GM19452 (cell line): ENCODE results near the gene TLR8.

Experiments
- ATAC-seq: cut with Tn5 transposase; IDR thresholded peaks from one replicate; pipeline ENCODE4 v1.9.1; 2021; ENCODE audit not compliant: unreplicated experiment

The TLR8 gene

DNA sequence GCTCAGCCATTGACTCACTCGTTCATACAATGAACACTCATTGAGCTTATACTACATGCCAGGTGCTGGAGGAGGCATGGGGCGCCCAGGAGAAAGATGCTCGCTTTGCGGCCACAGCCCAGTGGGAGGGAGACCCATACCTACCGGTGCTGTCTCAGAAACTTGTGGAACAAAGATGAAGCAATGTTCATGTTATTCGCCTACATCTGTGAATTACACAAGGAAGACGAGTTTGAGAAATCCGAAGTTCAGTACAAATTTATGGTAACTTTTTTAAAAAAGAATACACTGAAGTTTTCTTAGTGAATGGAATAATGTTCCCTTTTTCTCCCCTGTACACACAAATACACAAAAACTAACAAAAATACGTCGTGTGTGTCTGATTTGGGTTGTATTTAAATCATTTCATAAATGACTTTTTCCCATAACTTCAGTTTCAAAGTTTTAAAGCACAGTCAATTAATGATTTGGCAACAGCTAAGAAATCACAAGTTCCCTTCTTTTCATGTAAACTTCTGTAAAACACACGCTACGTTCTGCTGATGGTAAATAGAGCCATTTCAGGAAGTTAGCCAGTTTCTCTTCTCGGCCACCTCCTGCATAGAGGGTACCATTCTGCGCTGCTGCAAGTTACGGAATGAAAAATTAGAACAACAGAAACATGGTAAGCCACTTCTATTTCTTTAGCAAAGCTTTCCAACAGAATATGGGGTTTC, at the start of gene TLR8:
TSS of gene TLR8 (plus strand) at position 575 of the 716 bp plus-strand sequence. CDS start at position 662, 87 bp downstream.
- no peak for ATAC-seq

DNA sequence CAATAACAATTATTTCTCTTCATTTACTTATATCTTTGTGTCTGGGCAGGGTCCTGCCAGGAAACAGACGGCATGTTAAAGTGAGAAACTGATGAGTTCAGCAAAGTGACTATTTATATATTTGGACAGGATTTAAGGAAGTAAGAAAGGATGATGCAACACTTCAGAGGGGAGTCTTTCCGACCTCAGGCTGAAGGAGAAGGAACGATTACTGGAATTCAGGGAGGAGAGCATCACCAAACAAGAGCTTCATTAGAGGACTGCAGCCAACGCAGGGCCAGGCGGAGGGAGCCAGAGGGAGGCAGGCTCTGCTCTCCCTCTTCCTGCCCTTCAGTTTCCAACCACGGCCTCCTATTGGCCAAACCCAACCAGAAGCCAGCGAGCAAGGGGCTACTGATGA, 41.1 kb upstream of the TLR8 start:
- no peak for ATAC-seq

DNA sequence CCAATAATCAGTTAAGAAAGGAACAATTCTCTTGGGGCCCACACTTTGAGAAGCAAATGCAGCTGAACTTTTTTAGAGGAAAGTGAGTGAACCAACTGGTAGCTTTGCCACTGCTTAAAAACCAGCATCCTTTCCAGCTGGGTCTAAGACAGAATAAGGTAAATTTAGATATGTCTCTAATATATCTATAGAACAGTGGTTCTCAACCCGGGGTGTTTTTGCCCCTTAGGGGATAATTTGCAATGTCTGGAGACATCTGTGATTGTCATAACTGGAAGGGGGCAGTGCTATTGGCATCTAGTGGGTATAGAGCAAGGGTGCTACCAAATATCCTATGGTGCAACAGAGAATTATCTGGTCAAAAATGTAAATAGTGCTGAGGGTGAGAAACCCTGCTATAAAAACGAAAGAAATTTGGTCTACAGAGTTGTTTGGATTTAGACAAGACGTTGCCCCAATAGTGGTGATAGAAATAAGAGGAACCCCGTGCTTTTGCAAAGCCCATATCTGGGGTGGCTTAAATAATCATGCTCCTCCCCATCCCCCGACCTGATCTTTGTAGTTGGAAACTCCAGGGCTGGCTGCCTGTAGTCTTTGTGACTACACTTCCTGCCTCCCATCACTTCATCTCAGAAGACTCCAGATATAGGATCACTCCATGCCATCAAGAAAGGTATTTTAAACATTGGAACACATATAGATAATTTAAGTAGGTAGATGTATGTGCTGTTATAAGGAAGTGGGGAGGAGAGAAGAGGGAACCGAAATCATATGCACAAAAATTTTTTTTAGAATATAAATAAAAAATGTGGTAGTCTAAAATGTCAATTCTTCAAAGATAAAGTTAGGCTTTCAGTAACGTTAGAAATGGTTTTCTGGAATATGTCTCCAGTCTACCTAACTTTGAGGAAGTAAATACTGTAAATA, 39.7 kb upstream of the TLR8 start, which contains the start of gene TLR7:
TSS of gene TLR7 (plus strand) at position 622 of the 927 bp plus-strand sequence. CDS start 507 bp downstream, outside the sequence.
- no peak for ATAC-seq

DNA sequence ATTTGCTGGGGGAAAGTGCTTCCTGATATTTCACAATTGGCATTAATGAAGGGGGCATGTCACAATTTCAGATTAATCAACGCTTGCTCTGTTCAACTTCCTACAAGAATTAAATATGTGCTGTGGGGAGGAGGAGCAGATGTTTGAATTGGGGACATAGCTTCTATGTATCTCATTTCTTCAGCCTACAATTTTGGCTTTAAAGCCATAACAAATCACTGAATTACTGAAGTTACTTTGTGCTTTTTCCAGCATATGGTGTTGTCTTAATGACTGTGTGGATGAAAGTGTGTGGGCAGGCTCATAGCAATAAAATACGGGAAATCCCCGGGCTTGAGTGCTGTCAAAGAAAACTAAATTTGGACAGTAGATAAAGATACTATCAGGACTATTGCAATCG, 38.7 kb upstream of the TLR8 start:
- no peak for ATAC-seq

DNA sequence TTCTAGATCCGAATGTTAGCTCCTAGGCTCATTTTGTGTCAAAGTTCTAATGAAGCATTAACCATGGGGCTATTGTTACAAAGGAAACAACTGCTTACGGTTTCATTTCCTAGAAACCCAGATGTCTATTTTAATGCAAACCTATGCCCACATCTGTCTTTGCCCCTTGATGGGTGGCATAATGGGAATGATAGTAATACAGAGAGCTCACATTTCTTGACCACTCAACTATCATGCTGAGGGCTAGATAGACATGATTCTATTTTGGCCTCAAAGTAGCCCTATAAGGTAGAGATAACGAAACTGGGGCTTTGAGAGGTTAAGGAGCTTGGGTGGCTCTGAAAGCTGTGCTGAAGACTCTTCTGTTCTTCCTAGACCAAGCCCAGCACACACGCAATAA, 37.7 kb upstream of the TLR8 start:
- peak; percentile 50 for ATAC-seq

DNA sequence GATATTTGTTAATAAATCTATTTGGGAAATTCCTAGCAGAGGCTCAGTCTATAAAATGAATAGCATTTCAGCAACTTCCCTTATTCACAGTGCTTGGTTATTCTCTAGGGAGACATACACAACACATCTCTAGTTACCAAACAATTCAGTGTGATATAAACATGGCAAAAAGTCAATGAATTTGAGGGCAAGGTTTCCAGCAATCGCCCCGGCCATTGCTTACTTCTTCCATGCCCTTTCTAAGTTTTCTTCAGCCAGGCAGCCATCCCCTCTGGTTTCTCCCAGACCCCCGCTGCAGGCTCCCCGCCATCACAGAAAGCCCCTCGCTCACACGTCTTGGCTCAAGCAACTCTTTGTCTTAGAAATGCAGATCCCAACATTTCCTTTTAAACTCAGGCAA, 35.2 kb upstream of the TLR8 start:
- no peak for ATAC-seq

DNA sequence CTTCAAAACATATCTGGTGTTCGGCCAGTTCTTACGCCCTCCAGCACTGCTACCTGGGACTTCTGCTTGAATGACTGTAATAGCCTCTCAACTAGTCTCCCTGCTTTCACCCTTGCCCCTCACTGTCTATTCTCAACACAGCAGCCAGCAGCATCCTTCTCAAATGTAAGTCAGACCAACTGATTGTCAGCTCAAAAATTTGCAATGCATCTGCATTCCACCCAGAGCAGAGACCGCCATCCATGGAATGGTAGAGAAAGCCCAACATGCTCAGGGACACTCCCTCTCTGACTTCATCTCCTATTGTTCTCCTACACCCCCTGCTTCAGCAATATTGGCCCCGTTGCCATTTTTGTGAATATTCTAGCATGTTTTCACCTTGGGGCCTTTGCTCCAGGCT, 33.7 kb upstream of the TLR8 start:
- no peak for ATAC-seq

DNA sequence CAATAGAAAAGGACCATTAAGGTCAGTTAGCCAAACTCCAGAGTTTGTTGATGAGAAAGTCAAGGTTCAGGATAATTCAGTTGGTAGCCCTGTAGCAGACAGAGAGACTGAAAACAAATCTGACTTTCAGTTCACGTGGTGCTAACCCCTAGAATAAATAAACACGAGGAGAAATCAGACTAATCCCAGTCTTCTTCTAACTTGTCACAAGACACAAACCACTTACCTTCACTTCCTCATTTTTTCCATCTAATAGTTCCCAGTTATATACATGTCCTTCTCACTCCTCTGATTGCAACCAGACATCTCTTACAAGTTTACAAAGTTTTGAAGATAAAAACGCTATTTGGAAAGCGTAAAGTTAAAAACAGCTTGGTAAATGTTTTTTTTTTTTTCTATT, 31.8 kb upstream of the TLR8 start:
- no peak for ATAC-seq

DNA sequence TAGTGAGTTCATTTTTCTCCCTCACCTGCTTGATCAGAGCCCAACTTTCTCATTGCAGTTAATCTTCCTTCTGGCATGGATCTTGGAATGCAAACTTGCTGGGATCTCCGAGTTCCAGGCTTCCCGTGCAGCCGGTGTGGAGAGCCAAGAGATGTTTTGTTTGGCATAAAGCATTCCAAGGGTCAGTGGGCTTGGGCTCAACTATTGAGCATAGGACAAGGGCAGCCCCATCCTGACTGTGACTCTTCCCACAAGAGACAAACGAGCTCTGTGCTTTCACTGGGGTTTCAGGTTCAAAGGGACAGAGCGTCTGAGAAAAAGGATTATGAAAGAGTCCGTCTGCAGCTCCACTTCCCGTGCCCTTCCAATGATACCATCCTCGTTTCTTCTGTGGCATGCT, 29.0 kb upstream of the TLR8 start:
- no peak for ATAC-seq

DNA sequence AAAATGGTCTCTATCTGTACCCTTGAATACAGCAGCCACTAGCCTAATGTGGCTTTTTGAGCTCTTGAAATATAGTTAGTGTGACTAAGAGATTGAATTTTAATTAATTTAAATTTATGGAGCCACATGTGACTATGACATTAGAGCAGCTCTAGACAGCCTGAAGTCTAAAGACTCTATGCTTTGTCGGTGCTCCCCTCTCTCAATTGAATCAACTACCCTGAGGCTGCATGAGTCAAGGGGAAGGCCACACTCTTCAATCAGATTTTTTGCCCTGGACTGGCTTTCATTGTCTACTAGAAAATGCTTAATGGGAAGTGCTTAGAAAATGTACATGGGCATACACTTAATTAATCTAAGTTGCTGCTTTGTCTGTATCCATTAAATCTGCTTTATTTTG, 27.9 kb upstream of the TLR8 start:
- ATAC-seq = no peak

DNA sequence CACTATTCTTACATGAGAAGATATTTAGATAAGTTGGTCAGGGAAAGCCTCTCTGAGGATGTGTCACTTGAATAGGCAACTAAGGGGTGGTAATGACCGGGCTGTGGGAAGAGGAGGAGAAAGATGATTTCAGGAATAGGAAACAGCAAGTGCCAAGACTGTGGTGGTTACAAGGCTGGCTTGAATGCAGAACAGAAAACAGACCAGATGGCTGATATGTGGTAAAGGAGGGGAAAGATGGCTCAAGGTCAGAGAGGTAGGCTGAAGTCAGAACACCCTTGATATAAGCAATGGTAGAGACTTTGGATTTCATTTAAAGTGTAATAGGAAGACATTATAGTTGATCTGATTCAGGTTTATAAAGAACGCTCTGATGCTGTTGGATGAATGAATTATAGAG, 24.5 kb upstream of the TLR8 start:
- ATAC-seq = no peak

DNA sequence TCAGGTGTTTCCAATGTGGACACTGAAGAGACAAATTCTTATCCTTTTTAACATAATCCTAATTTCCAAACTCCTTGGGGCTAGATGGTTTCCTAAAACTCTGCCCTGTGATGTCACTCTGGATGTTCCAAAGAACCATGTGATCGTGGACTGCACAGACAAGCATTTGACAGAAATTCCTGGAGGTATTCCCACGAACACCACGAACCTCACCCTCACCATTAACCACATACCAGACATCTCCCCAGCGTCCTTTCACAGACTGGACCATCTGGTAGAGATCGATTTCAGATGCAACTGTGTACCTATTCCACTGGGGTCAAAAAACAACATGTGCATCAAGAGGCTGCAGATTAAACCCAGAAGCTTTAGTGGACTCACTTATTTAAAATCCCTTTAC, 20.9 kb upstream of the TLR8 start:
- ATAC-seq = no peak

DNA sequence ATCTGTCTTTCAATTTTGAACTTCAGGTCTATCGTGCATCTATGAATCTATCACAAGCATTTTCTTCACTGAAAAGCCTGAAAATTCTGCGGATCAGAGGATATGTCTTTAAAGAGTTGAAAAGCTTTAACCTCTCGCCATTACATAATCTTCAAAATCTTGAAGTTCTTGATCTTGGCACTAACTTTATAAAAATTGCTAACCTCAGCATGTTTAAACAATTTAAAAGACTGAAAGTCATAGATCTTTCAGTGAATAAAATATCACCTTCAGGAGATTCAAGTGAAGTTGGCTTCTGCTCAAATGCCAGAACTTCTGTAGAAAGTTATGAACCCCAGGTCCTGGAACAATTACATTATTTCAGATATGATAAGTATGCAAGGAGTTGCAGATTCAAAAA, 19.9 kb upstream of the TLR8 start:
- ATAC-seq = no peak

DNA sequence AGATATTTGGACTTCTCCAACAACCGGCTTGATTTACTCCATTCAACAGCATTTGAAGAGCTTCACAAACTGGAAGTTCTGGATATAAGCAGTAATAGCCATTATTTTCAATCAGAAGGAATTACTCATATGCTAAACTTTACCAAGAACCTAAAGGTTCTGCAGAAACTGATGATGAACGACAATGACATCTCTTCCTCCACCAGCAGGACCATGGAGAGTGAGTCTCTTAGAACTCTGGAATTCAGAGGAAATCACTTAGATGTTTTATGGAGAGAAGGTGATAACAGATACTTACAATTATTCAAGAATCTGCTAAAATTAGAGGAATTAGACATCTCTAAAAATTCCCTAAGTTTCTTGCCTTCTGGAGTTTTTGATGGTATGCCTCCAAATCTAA, 19.3 kb upstream of the TLR8 start:
- ATAC-seq = no peak

DNA sequence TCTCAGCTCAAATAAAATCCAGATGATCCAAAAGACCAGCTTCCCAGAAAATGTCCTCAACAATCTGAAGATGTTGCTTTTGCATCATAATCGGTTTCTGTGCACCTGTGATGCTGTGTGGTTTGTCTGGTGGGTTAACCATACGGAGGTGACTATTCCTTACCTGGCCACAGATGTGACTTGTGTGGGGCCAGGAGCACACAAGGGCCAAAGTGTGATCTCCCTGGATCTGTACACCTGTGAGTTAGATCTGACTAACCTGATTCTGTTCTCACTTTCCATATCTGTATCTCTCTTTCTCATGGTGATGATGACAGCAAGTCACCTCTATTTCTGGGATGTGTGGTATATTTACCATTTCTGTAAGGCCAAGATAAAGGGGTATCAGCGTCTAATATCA, 18.7 kb upstream of the TLR8 start:
- ATAC-seq = no peak

DNA sequence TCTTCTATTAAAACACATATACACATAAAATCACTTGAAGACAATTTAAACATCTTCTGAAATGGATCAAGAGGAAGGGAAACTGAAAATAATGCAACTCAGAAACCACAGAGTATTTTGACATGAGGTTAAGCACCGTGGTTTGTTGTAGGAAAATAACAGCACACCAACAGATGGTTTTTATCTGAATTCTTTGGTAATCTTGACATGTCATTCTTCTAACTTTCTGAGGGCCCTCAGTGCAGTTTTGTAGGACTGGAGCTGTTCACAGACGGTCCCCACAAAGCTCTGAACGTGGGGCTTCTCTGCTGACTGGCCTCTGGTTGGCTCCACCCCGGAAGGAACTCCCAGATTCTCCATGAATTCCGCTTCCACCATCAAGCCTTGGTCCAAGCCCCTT, 16.0 kb upstream of the TLR8 start:
- peak; percentile 61 for ATAC-seq

DNA sequence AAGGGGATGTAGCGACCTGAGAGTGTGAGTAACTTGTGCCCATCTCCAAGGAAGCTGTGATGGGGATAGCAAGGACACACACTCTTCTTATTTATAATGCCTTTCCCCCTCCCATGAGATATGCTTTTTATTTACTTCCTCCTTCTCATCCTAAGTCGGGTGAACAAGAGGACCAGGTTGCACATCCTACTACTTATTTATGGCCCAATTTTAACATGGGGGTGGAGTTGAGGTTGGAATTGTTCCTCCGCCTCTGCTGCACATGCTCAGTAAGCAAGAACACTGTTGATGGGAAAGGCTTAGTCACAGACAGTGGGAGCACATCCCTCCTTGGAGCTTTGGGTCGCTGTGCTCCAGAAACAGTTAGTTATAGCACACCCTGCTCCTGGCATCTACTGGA, 15.2 kb upstream of the TLR8 start:
- ATAC-seq = no peak

DNA sequence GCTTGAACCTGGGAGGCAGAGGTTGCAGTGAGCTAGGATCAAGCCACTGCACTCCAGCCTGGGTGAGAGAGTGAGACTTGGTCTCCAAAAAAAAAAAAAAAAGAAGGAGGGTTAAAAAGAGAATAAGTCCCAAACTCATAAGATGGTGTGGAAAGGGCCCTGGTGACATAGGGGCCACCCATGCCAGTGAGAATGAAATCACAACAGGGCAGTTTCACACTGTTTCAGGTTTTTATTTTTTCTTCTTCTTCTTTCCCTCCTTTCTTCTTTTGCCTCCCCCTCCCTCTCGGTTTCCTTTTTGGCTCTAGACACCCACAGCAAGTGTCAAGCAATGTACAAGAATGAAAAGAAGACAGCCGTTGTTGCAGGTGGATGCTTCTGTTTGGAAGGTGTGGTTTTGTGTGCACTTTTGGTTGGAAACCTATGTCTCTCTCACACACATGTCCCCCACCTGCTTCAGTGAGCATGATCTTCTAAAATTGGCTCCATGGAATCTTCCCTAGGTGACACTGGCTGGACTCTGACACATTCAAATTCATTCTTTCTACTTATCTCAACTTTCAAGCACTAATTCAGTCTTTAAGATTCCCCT, 14.4 kb upstream of the TLR8 start:
- ATAC-seq = peak; percentile 47

DNA sequence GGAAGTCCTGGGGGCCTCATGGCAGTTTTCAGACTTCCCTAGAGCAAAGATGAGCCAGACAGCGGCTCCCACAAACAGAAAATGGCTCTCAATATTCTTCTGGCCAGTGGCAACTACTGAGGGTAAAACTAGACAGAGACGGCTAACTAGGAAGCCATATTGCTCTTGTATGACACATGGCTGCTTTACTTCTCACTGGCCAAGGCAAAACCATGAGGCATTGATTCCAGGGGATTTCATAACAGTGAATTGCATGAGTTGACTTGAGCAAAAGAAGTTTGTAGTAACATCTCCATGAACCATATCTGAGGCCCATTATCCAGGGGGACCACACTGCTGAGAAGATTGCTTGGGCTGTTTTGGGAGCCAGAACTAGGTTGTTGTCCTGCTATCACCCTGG, 13.7 kb upstream of the TLR8 start:
- no peak for ATAC-seq

DNA sequence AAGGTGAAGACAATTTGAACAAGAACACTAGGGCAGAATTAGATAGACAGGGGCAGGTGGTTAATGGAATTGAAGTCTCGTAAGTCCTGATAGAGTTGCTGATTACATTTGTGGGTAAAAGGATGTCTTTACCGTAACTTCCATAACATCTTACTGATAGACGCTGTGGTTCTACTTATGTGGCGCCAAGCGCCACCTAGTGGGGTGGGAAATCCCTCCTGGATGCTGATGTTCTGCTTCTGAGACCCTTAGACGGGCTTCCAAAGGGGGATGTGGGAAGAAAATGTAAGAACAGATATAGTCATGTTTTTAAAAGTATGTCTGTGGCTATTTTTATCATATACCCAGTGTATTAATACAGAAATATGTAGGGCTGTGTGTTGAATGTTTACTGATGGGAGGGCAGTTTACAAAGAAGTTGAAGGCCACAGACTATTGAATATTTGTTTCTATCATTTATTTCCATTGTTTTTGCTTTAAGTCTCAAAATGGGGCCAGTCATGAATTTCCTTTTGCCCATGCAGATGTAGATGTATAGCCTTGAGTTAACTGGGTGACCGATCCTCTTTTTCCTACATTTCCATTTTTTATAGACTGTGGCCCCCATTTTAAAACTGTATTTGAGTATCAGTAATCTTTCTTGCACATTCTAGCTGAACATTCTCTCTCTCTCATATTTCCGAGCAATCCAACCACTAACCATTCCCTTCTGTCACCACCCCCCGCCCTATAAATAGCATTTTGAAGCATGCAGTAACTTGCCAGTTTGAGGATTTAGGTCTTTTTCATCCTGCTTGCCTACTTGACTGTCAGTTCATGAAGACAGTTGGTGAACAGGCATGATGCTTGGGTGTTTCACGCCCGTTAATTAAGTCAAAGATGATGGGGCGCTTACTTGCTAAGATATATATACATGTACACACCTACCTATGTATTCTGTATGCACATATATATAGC, 12.1 kb upstream of the TLR8 start:
- no peak for ATAC-seq

DNA sequence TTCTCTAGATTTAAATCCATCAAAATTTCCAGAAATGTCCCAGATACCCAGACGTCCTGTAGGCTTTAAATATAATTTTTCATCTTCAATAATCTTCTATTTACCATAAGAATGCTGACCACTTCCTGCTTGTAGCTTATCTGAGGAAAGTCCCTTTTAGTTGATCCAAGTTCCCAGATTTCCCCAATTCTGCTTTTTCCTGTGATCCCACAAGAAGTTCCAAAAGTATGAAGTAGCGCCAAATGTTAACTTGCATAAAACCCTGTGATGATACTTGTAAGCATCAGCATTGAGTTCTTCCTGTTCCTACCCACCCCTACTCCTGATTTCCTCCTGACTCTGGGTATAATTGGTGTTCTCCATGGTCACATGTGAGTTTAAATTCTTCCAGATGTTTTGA, 10.6 kb upstream of the TLR8 start:
- no peak for ATAC-seq
